GM12878 (cell line): ENCODE measurements around the gene ABCD2. TPM values are rescaled to one million over a fixed set of nuclear protein-coding genes. Genes with fewer than 3 reads are reported as not detected.
A peak's percentile ranks its signal among the peaks of the same experiment; 100 is the strongest.

Source experiments
- ATAC-seq: fragments of 200-7000 bp; cut with Tn5 transposase; 3 replicates; pipeline ENCODE4 v1.9.1; 2020; ENCODE audit warnings: mild to moderate bottlenecking, moderate library complexity
- BruUV-seq: library from RNA; stranded (reverse); fragments of 400-500 nt; replicated peaks from 2 replicates; lab custom pipeline; 2021; lab: Mats Ljungman, UMichigan
- CTCF ChIA-PET: fragments of 300-600 bp; sonication (Branson Sonifier 250); formaldehyde crosslinking; extraction: SDS; loops from one replicate; lab custom pipeline; 2021; ENCODE audit warnings: inconsistent platforms; lab: Yijun Ruan, JAX
- POLR2A ChIA-PET: fragments of 350-600 bp; formaldehyde crosslinking; extraction: SDS; loops from one replicate; lab custom pipeline; 2021; ENCODE audit warnings: inconsistent platforms; lab: Charles Lee
- RAD21 ChIA-PET: fragments of 300-600 bp; sonication (Branson Sonifier 250); formaldehyde crosslinking; loops from one replicate; lab custom pipeline; 2023; ENCODE audit warnings: antibody characterized with exemption; ENCODE audit not compliant: unreplicated experiment; lab: Charles Lee
- SMC1A ChIA-PET: fragments of 300-600 bp; sonication (Branson Sonifier 250); formaldehyde crosslinking; loops from one replicate; lab custom pipeline; 2023; ENCODE audit not compliant: unreplicated experiment, uncharacterized antibody; lab: Charles Lee
- DNase-seq: peaks from one replicate; pipeline ENCODE4 v3.0.0-alpha.2; 2011; ENCODE audit warnings: low read depth, low spot score
- FAIRE-seq: peaks from 3 replicates; lab custom pipeline; 2011; peaks lifted over from hg19 to GRCh38; lab: Jason Lieb, UNC
- H2AFZ ChIP-seq: 2 replicates; pipeline ENCODE4 v1.6.0; 2011; ENCODE audit warnings: low read depth, low read length, control low read depth; ENCODE audit not compliant: control insufficient read depth
- H3K27ac ChIP-seq: 2 replicates; pipeline ENCODE4 v1.5.1; 2011; ENCODE audit warnings: control low read depth; ENCODE audit not compliant: control insufficient read depth, insufficient read depth
- H3K27me3 ChIP-seq, 2 experiments: replicated peaks in 1 of 2; 2 replicates each; pipeline versions ENCODE4 v1.6.0 to v1.6.1; 2011; ENCODE audit warnings: low read length in 1 of 2; ENCODE audit not compliant: control insufficient read depth in 2 of 2, insufficient read depth in 2 of 2
- H3K36me3 ChIP-seq, 2 experiments: 2 replicates each; pipeline ENCODE4 v1.5.1; 2011; ENCODE audit warnings: low read length in 1 of 2; ENCODE audit not compliant: control insufficient read depth in 2 of 2, insufficient read depth in 2 of 2
- H3K4me1 ChIP-seq: 2 replicates; pipeline ENCODE4 v1.6.1; 2011; ENCODE audit warnings: mild to moderate bottlenecking, low read length, moderate library complexity, mixed read lengths; ENCODE audit not compliant: control insufficient read depth, insufficient read depth
- H3K4me2 ChIP-seq: 2 replicates; pipeline ENCODE4 v1.6.0; 2011; ENCODE audit warnings: control low read depth; ENCODE audit not compliant: control insufficient read depth, insufficient read depth
- H3K4me3 ChIP-seq: fragments of 200-600 bp; sonication (generic); 2 replicates; pipeline ENCODE4 v1.5.1; 2016
- H3K79me2 ChIP-seq: 2 replicates; pipeline ENCODE4 v1.6.0; 2011; ENCODE audit warnings: low read length; ENCODE audit not compliant: control insufficient read depth, insufficient read depth
- H3K9ac ChIP-seq: 2 replicates; pipeline ENCODE4 v1.8.0; 2011; ENCODE audit warnings: low read length, control low read depth, mixed read lengths; ENCODE audit not compliant: control insufficient read depth, insufficient read depth
- H3K9me3 ChIP-seq: replicated peaks from 3 replicates; pipeline ENCODE4 v1.5.1; 2011; ENCODE audit warnings: mild to moderate bottlenecking, low read length; ENCODE audit not compliant: control insufficient read depth, insufficient read depth
- H4K20me1 ChIP-seq: 2 replicates; pipeline ENCODE4 v1.6.0; 2011; ENCODE audit not compliant: control insufficient read depth, insufficient read depth
- BACH1 ChIP-seq: fragments of 450-650 bp; IDR thresholded peaks from 2 replicates; pipeline ENCODE4 v1.6.1; 2017; ENCODE audit warnings: mild to moderate bottlenecking, borderline replicate concordance
- CBX5 ChIP-seq: sonication (generic); IDR thresholded peaks from 2 replicates; pipeline ENCODE4 v1.6.1; 2016; ENCODE audit warnings: low read depth, moderate library complexity, mild to moderate bottlenecking, inconsistent platforms
- E4F1 ChIP-seq: fragments of 450-650 bp; IDR thresholded peaks from 2 replicates; pipeline ENCODE4 v1.6.1; 2018; ENCODE audit warnings: borderline replicate concordance, mild to moderate bottlenecking; ENCODE audit not compliant: partially characterized antibody
- ELK1 ChIP-seq: IDR thresholded peaks from 2 replicates; pipeline ENCODE4 v1.6.1; 2012; ENCODE audit warnings: low read depth, low read length, improper control_type of control experiment
- MYB ChIP-seq: fragments of 150-350 bp; IDR thresholded peaks from 2 replicates; pipeline ENCODE4 v1.6.1; 2014; ENCODE audit warnings: mild to moderate bottlenecking, low read depth, low read length, borderline replicate concordance
- NFYB ChIP-seq: IDR thresholded peaks from 2 replicates; pipeline ENCODE4 v1.6.1; 2011; ENCODE audit warnings: low read depth, mild to moderate bottlenecking, low read length, improper control_type of control experiment, moderate library complexity; ENCODE audit not compliant: insufficient read depth
- PAX8 ChIP-seq: fragments of 450-650 bp; IDR thresholded peaks from 2 replicates; pipeline ENCODE4 v1.6.1; 2017; ENCODE audit warnings: mild to moderate bottlenecking, moderate library complexity
- REST ChIP-seq: IDR thresholded peaks from 2 replicates; pipeline ENCODE4 v1.6.1; 2012; ENCODE audit warnings: mild to moderate bottlenecking, low read depth, low read length
- SIN3A ChIP-seq: IDR thresholded peaks from 2 replicates; pipeline ENCODE4 v1.6.1; 2012; ENCODE audit warnings: low read depth, low read length, improper control_type of control experiment
- SKIL ChIP-seq: fragments of 450-650 bp; IDR thresholded peaks from 2 replicates; pipeline ENCODE4 v1.6.1; 2017; ENCODE audit warnings: mild to moderate bottlenecking, low read depth, inconsistent platforms; ENCODE audit not compliant: poor library complexity, severe bottlenecking
- SMARCA5 ChIP-seq: fragments of 450-650 bp; IDR thresholded peaks from 2 replicates; pipeline ENCODE4 v1.6.1; 2017; ENCODE audit warnings: mild to moderate bottlenecking
- SMC3 ChIP-seq: IDR thresholded peaks from 2 replicates; pipeline ENCODE4 v1.6.1; 2011; ENCODE audit warnings: low read length, improper control_type of control experiment, borderline replicate concordance
- SPI1 ChIP-seq: IDR thresholded peaks from 2 replicates; pipeline ENCODE4 v1.6.1; 2011; ENCODE audit warnings: low read depth, mild to moderate bottlenecking, low read length, moderate library complexity, borderline replicate concordance; ENCODE audit not compliant: insufficient read depth
- SREBF1 ChIP-seq: IDR thresholded peaks from 2 replicates; pipeline ENCODE4 v1.6.1; 2012; ENCODE audit warnings: mild to moderate bottlenecking, low read length
- TCF12 ChIP-seq: IDR thresholded peaks from 2 replicates; pipeline ENCODE4 v1.6.1; 2011; ENCODE audit warnings: low read depth, mild to moderate bottlenecking, low read length
- WGBS: methylation state at CpG from one replicate; pipeline ENCODE4 v1.1.6; 2016; ENCODE audit warnings: low lambda C conversion rate; ENCODE audit not compliant: insufficient replicate concordance, insufficient coverage; ENCODE audit errors: missing lambda C conversion rate; 5-methylcytosine and 5-hydroxymethylcytosine counted together
- in situ Hi-C: fragments of 300-500 bp; cut with MboI; formaldehyde crosslinking; loops from 9 replicates; pipeline ENCODE4 v1.14.3; 2018; ENCODE audit warnings: mixed read lengths
- intact Hi-C: fragments of 100-400 bp; cut with micrococcal nuclease; formaldehyde crosslinking; loops from one replicate; pipeline ENCODE4 v1.14.2; 2022; ENCODE audit not compliant: unreplicated experiment
- polyA plus RNA-seq, 11 experiments: library from polyadenylated mRNA; depleted of rRNA in 4 of 11; unstranded in 6 of 11; stranded (reverse) in 5 of 11; fragments of >200 nt; fragmentation: Nextera tagmentation in 4 of 11; fragmentation: Illumina TruSeq in 1 of 11; extraction: Ambion mirVana in 4 of 11; extraction: Trizol in 1 of 11; gene quantifications; 1 replicate in 1 of 11; 2 replicates in 10 of 11; pipeline versions ENCODE4 v1.2.1 to v1.2.3, GENCODE V29; 2011 to 2016; ENCODE audit warnings: inconsistent platforms in 2 of 11, missing spikeins in 2 of 11, low read depth in 1 of 11
- total RNA-seq, 4 experiments: library from RNA; depleted of rRNA in 3 of 4; stranded (reverse); fragments of >200 nt in 3 of 4; fragmentation: Illumina TruSeq in 1 of 4; extraction: Trizol in 1 of 4; gene quantifications; 2 replicates each; pipeline versions ENCODE4 v1.2.1 to v1.2.3, GENCODE V29; 2013 to 2021

ABCD2 gene
- total and polyA plus RNA-seq, 10 of the 15 experiments (the other 5 are each of a cell fraction or from before 2014, with no cell fraction given) = 4.4 to 16.2 (median 7.5) TPM

GRCh38 chr12:39623919-39624318, 4.3 kb upstream of the ABCD2 start:
- Histone ChIP-seq H3K4me3 (no peak overlapping the region), H3K27ac (no peak overlapping the region), H3K79me2 (peaks cover 9% of the 10 kb centered on the region), H3K4me1 (peaks cover 19% of the 10 kb centered on the region), H3K4me2 (no peak overlapping the region), H2AFZ (peak overlapping the region; percentile 28; the same call in 1 of the 2 replicates), H3K9ac (no peak overlapping the region), H3K27me3 (no peaks in the 10 kb centered on the region), H3K36me3 (no peaks in the 10 kb centered on the region), H3K9me3 (no peaks in the 10 kb centered on the region; the same call in 2 of the 3 replicates), H4K20me1 (no peaks in the 10 kb centered on the region)
- WGBS = 0% methylated on average over 1 of the region's 1 CpG
- POLR2A ChIA-PET = no interaction called here
- in situ Hi-C loops (loop anchor here (25.0 kb wide), 3 partner anchors 488 to 837 kb away; partner anchors contain the start of gene SLC2A13), intact Hi-C loops (no loop called here)
- BruUV-seq = no TSS peak
- ATAC-seq (peak; percentile 3; the same call in 1 of the 3 replicates), DNase-seq (no peak), FAIRE-seq (no peak)
- SMC1A ChIA-PET = interaction anchor here (1.2 to 7.0 kb wide), 2 partner anchors 9 to 15 kb away, joined by 3 to 101 read pairs; no protein-coding TSS in a partner anchor
- RAD21 ChIA-PET = interaction anchor here (5.3 kb wide), 1 partner anchor 12 kb away, joined by 41 read pairs; no protein-coding TSS in a partner anchor
- CTCF ChIA-PET = no interaction called here
- no peak for TF ChIP-seq SPI1
- TF ChIP-seq MYB = no peak
- TF ChIP-seq SIN3A = no peak
- no peak for TF ChIP-seq SMC3
- no peak for TF ChIP-seq PAX8
- TF ChIP-seq SREBF1 = no peak
- TF ChIP-seq ELK1 = no peak
- no peak for TF ChIP-seq TCF12
- TF ChIP-seq CBX5 = no peak
- TF ChIP-seq NFYB = no peak
- TF ChIP-seq E4F1 = no peak
- TF ChIP-seq REST = no peak
- TF ChIP-seq BACH1 = no peak
- TF ChIP-seq SKIL = no peak
- TF ChIP-seq SMARCA5 = no peak
